Amniotic stem cell (primary cell): ENCODE data around the gene AUP1.

ENCODE experiments used
- DNase-seq: peaks from one replicate; lab custom pipeline; 2025; lab: John Stamatoyannopoulos, UW

AUP1 gene

DNA sequence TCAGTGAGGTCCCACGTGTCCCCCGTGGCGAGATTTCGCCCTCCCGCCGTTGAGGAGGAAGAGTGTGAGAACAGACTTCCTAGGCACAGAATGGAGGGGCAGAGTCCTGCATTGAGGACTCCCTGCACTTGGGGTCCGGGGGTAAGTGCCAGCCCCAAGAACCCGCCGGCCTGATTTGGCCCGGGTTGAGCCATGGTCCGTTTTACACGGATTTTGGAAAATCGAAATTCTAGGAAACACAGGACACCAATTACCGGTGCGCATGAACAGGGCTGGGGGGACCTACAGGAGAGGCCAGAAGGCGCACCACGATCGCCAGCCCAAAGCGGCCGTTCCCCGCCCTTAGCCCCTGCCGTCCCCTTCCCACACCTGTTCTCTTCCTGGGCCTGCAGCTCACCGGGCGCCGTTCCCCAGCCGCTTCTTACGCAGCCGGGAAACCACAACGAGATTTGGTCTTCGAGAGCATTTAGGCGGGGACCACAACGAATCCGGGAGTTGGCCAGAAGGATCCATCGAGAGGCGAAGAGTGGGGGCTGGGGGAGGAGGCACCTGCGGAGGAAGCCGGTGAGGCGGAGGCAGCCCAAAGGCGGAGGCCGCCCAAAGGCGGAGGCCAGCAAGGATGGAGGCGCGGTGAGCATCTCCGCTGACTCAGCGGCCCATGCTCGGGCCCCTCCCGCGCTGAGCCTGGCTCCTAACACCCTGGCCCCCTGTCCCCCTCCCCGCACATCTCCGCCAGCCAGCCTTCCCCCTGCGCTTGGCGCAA, 15.7 kb downstream of the AUP1 start:
- no peak for DNase-seq

DNA sequence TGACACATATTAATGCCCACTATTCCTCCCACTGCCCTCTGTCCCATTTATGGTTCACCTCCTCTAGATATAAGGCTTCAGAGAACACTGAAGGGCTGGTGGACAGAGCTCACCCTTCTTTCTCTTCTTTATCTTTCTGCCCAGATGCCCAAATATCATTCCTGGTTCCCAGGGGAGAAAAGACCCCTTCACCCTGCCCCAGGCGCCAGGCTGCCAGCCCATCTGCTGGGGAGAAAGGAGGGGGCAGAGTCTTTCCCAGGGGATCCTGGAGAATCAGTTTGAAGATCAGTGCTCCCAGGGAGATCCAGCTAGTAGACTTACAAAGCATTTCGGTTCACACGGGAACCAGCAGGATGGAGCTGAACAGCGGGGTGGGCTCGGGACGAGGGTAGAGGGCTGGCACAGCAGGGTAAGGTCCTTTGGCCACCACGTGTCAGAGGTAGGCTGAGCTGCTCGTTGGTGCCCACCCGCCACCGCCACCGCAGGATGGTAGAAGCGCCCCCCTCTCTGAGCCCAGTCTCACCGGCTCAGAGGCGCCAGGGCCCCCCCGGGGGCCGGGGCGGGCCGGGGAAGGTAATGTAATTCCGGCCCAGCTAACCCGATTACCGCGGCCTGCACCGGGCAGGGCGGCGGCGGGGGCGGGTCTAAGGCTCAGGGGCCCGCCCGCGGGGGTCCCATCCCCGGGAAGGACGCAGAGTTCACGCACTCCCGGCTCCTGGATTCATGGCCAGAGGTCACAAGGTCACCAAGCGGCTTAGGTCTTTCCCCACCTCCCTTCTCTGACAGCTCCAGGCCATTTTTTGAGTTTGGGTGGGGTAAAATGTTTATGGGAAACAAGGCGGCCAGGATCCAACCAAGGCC, 16.5 kb downstream of the AUP1 start:
- no peak for DNase-seq

DNA sequence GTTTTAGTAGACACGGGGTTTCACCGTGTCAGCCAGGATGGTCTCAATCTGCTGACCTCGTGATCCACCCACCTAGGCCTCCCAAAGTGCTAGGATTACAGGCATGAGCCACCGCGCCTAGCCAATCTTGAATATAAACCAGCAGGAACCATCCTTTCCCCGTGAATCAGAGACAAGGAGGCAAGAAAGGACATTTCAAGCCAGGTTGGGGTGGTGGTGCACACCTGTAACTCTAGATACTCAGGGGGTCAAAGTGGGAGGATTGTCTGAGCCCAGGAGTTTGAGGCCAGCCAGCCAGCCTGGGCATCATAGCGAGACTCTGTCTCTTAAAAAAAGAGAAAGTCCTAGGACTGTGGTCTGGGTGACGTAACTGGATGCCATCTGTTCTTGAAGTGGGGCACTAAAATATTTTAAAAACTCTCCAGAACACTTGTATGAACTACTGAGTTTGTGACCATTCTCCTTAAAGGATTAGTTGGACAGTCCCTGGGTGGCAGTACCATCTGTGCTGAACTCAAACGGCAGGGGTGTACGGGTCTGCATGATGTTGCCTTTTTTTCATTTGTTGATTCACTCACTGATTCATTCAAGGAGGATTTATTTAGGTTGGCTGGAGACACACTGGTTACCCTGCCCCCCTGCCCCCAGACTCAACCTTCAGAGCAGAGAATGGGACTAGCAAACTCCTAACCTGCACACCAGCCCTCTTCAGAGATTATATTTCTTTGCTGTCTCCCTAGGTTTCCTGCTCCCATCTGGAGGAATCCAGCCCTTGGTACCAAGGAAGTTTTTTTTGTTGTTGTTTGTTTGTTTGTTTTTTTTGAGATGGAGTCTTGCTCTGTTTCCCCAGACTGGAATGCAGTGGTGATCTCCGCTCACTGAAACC, 18.2 kb downstream of the AUP1 start:
- no peak for DNase-seq

DNA sequence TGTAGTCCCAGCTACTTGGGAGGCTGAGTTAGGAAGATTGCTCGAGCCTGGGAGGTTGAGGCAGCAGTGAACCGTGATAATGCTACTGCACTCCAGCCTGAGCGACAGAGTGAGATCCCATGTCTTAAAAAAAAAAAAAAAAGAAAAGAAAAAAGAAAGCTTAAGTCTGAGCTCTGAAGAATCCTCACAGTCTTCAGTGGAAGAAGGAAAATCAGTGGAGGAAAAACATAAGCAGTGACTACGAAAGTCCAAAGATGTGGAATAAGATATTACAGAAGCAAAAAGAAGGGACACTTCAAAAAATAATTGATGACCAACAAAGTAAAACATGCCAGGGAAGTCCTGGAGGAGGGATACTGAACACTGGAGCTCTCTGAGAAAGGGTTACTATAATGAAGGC, 19.2 kb downstream of the AUP1 start:
- DNase-seq = no peak

DNA sequence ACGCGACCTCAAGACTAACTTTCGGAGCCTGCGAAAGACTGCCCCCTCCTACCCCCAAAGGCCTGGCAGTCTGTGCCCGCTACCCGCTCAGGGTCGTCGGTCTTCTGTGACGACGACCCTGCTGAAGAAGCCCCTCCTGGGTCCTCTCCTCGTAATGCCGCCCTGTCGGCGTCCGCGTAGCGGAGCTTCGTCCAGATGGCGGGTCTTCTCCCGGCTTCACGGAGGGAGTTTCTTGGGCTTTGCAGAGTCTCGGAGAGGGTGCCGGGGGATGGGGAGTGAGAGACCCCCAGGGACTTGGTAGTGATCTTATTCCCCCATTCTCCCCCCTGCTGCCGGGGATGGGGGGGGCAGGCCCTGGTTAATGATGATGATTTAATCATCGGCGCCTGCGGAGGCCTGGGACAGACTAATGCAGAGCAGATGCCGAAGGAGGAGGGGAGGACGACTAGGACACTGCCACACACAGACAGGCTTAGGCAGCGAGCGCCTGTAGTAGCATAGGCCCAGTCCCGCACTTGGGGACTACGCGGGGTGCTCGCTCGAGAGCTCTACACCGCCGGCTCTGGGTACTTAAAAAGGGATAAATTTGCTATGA, 21.5 kb downstream of the AUP1 start:
- peak; percentile 12 for DNase-seq

DNA sequence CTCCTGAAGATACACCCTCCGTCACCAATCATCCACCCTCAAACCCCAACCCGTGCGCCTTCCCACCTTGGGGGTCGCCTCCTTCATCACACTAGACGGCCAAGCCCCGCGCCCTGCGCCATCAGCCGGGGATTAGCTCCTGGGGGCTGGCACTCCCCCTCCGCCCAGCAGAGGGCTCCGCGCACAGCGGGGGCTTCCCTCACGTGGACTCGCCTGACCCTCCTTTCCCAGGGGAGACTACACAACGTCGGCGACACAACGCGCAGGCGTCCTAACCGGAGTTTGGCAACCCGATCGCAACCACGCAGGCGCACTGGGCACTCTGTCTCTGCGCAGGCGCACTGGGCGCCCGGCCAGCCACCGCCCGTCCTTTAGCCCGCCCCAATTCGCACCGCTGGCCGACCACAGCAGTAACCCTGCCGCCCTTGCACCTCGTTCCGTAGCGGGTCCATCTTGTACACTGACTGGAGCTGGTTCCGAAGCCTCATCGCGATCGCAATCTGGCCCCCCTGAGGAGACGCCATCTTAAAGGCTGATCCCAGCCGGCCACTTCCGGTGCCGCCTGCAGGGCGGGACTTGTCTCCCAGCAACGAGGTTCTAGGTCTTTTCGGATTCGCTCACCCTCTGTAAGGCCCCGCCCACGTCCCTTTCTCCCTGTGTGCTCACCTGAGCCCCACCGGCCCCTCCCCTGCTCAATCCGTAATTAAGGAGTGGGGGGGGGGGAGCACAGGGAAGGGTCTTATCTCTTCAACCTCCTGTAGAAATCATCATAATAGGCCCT, 22.2 kb downstream of the AUP1 start, which contains the start of gene PCGF1:
Gene PCGF1 (minus strand): TSS at position 551 of the 781 bp plus-strand sequence. CDS start 27 bp downstream, at position 524.
- DNase-seq = peak; percentile 94

DNA sequence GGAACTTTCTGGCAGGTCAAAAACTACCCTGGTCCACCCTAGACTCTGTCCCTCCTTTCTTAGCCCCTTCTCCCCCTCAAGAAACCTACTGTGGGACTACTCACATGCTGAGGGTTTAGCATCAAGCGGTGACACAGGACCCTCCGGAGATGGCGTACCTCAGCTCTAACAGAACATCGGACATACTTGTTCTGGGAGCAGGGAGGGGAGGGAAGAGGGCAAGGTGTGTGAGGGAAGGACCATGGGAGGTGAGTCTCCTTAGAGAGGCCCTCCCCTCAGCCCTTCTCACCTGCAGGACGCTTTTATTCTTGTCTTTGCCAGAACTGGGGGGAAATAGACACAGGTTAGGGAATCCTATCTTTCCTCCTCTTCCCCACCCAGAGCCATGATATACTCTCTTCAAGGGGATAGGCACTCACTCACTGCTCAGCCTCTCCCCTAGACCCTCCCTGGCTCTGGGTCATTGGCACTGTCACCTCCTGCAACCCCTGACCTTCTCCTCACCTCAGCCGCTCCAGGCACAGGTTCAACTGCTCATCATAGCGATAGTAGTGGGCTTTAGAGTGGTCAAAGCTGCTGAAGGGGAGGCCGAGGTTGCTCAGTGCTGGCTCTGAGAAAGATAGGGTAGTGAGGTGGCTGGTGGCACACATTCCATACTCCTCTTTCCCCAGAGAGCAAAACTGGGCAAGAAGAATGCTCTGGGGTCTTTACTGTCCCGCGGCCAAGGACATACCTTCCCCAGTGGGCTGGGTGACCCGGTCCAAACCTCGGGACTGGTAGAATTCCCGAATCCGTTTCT, 23.9 kb downstream of the AUP1 start:
- no peak for DNase-seq

DNA sequence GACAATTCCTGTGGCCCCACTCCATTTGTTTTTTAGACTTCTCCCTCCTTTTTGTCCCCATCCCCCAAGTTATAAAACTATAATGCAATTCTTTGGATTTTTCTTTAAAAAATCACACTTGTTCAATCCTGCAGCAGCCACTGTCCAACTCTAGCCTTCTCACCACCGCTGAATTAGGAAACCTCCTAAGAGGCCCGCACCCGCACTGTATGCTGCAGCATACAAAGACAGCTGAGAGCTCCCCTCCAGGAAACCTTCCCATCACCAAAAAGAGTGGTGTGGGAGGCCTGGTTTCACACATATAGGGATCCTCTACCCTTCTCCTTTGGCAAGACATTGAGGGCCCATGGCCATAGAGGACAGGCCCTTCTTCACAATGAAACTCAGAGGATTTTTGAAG, 24.9 kb downstream of the AUP1 start:
- DNase-seq = no peak

DNA sequence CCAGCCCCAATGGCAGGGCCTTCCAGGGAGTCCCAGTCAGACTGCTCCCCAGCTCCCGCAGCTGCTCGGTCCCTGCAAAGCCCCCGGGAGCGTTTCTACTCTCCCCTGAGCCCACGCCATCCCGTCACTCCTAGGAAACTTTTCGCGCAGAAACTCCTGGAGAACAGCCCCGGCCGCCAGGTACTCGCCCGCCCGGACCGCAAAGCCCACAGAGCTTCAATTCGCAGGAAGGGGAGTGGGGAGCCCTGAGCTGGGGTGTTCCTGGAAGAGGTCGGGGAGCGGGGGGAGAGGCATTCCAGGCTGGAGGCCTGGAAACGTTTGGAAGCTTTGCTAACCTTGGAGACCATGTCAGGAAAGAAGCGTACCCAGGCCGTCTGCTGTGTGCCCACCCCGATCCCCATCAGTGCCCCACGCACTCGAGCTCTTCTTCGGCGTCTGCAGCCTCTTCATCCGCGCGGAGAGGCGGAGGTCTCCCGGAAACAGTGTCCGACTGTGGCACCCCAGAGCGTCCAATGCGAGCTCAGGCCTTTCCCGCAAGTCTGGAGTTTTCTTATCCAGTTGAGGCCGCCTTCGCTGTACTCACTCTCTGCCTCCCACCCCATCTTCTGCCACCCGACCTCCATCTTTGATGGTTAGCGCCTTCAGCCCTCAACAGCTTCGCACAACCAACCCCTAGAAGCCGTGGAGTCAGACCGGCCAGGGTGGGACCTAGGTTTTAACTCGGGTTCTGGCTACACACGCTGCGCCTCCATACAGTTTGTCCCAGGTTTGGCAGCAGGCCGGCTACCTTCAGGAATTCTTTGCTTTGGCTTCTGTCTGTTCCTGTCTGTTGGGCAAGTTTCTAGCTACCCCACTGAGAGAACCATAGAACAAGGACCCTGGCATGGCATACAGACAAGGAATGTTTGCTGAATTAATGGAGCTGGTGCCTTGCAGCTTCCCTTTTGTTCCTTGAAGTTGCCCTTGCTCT, 25.7 kb downstream of the AUP1 start:
- DNase-seq = no peak

DNA sequence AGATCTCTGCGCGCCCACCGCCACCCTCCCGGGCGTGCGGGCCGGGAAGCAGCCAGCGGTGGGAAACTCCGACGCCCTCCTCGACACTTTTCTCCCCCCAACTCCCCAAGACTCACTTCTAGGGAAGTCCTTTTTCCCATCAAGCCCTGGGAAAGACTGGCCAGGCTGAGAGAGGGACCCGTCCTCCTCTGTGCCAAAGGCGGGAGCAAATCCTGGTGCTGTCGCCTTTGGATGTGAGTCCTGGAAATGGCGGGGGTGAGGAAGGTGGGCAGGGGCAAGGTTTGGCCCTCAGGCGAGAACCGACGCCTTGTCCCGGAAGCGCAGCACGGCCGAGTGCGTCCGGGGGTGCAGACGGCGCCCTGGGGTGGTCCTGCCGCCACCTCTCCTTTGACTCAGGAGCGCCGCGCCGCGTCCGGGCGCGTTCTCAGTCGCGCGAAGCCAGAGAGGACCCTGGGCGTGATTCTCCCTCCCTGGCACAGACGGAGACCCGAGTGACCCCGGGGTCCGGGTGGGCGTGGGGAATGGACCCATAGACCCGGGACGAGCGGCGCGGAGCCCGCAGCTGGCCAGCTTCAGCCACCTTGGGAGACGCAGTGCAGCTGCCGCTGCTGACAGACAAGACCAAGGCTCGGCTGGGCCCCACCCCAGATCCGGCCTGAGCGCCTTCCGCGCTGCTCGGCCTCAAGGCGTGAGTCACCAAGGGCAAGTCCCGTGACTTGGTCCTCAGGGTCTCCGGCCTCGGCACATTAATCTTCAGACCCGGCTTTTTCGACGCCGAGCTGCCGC, 26.6 kb downstream of the AUP1 start:
- DNase-seq = peak; percentile 41

DNA sequence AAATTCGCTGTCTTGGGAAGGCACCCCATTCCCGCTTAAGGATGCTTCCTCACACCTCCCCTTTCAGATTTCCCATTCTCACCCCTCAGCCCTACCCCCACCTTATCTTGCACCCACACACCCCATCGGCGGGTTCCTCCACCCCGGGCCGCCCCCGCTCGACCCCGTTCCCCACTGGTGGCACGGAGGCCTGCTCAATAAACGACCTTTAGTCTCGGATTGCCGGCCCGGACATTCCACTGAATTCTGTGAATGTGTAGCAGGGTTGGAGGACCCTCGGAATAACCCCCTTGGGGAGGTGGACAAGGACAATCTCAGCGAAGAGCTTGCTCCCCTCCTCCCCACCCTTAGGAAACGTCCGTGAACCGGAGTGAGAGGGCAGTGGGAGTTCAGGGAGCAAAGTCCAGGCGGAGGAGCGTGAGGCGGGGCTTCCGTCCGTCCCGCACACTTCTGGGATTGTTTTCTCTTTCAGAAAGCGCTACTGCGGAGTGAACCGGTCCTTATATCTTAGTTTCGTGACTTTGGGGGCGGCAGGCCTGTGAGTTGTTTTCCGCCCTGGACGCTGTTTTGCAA, 27.3 kb downstream of the AUP1 start:
- no peak for DNase-seq

DNA sequence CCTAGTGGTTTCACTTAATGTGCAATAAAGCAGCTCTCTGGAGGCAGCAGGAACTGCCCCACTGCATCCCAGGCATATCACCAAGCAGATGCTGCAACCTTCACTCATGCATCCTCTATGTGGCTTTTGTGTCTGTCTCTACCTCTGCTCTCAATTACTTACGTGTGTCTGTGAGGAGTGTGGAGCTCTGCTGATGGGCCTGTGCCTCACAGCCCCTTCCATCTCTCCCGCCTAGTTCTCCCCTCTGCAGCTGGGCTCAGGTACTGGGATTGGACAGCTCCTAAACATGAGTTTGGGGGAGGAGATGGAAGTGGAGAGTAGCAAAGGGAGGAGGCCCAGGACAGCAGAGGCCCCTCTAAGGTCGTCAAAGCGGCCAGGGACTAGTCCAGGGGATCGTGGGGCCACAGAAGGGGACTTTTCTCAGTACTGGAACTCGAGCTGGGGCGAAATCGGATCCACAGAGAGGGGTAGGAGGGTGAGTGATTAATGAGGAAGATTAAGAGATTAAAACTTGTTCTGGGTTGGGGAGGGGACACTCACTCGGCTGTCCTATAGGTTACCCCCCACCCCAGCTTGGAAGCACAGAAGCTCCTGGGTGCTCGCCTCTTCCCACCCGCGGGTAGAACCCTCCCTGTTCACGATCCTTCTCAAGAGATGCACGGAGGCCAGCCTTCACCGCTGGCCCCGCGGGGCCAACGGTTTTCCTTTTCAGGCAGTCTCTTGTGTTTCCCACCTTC, 28.0 kb downstream of the AUP1 start:
- no peak for DNase-seq

DNA sequence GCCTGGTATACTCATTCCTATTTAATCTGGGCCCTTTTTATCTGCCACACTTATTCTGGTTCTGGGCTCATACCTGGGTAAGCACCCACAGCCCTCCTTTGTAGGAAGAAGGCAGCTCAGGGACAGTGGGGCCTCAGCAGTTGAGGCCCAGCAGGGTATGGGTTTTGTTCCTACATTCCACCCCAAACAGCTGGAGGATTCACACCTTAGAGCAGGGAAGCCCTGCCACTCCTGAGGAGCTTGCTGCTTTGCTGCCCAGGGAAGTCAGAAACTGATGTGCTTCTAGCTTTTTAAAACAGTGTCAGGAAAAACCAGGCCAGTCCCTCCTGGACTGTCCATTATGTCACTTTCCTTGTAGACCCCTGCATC, 28.9 kb downstream of the AUP1 start:
- DNase-seq = no peak

DNA sequence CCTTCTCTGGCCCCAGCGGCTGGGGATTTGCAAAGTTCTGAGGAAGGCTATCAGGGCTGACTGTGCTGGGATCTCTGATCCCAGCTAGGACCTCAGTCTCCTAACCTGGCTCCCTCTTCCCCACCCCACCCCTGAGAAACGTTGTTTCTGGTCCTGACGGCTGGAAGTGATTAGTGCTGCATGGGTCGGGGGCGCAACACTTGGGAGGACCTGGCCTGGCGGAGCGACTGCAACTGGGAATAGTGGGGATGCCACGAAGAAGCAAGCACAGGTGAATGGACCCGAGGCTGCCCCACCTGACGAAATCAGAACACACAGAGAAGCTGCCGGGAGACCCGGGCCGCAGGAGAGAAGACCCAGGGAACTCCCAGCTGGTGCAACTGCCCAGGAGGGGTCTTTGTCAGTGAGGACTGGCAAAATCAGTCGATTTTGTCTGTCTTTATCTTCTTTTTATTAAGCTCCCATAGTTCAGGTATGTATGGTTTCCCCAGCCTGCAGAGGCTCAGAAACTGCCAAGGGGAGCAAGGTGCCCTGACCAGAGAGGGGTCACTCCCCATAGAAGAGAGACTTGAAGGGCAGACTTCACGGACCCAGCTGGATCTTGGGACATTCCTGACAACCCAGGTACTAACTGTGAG, 29.4 kb downstream of the AUP1 start:
- no peak for DNase-seq

DNA sequence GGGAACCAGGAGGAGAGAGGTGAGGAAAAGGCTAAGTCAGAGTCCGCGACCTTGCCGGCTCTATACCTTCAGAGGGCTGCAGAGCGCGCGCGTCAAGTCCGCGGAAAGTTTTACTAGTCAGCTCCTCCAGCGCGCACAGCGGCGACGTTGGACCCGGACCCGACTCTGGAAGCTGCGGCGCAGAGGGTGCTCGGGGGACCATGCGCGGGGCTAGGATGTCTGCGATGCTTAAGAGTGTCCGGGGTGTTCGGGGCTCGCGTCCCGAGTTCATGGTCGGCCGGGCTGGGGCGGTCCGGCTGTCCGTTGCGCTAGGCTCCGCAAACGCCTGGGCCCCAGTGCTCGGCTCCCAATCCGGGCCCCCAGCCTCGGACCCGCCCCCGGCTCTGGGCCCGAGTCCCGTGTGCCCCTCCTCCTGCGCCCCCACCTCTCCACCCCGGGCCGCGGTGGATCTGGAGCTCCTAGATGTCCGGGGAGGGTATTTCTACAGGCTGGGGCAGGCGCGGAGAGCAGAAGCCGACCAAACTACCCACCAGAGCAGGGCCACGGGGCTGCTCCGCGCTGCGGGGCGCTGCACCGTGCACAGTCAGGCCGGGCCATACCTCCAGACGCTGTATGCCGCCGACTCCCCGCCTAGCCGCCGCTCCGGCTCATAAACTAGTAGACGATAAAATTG, 30.1 kb downstream of the AUP1 start, which contains the start of gene LBX2:
Gene LBX2 (minus strand): TSS at position 337 of the 673 bp plus-strand sequence. CDS start 66 bp downstream, at position 271.
- DNase-seq = no peak
